Tibial nerve (tissue), 4 donors: Measurements from ENCODE around the gene DUSP12. TPM values are rescaled to one million over a fixed set of nuclear protein-coding genes. Genes with fewer than 3 reads are reported as not detected.
A peak's percentile ranks its signal among the peaks of the same experiment; 100 is the strongest.
"Not testable (repeated sequence)": the region's sequence is repeated elsewhere in the genome, so short reads cannot be mapped to it uniquely, and the experiment has no call there.

ENCODE experiments used
- DNase-seq, 2 donors: peaks; one replicate each; pipeline ENCODE4 v3.0.0-alpha.2; 2019; ENCODE audit warnings: low spot score in 2 of 2
- H3K27ac ChIP-seq, 4 donors: fragments of 200-600 bp; sonication (generic) in 3 of 4; one replicate each; pipeline ENCODE4 v1.5.1; 2017 to 2019; ENCODE audit warnings: mild to moderate bottlenecking in 1 of 4
- H3K27me3 ChIP-seq, 2 donors: fragments of 200-600 bp; sonication (generic) in 1 of 2; one replicate each; pipeline versions ENCODE4 v1.5.1 to v1.6.0; 2017 to 2019
- H3K36me3 ChIP-seq, 3 donors: fragments of 200-600 bp; sonication (generic); one replicate each; pipeline ENCODE4 v1.5.1; 2018 to 2019
- H3K4me1 ChIP-seq, 4 donors: fragments of 200-600 bp; sonication (generic) in 3 of 4; one replicate each; pipeline ENCODE4 v1.5.1; 2017 to 2019
- H3K4me3 ChIP-seq, 4 donors: fragments of 200-600 bp; sonication (generic) in 3 of 4; one replicate each; pipeline ENCODE4 v1.5.1; 2017 to 2019; ENCODE audit warnings: mild to moderate bottlenecking in 1 of 4, moderate library complexity in 1 of 4
- H3K9me3 ChIP-seq, 4 donors: fragments of 200-600 bp; sonication (generic) in 3 of 4; one replicate each; pipeline ENCODE4 v1.5.1; 2017 to 2019
- EP300 ChIP-seq, 2 donors: sonication (generic); formaldehyde crosslinking; IDR thresholded peaks; one replicate each; pipeline ENCODE4 v1.6.1; 2017; ENCODE audit warnings: antibody characterized with exemption in 2 of 2, mild to moderate bottlenecking in 1 of 2
- POLR2A ChIP-seq, 2 donors: fragments of 450-650 bp; IDR thresholded peaks; one replicate each; pipeline ENCODE4 v1.6.1; 2017; ENCODE audit warnings: antibody characterized with exemption in 2 of 2, mild to moderate bottlenecking in 2 of 2, moderate library complexity in 2 of 2
- WGBS, 2 donors: methylation state at CpG; one replicate each; pipeline ENCODE4 v1.1.5; 2018; 5-methylcytosine and 5-hydroxymethylcytosine counted together
- total RNA-seq, 4 donors: library from RNA; depleted of rRNA; stranded (reverse); fragments of >200 nt; gene quantifications; one replicate each; pipeline ENCODE4 v1.1.0, GENCODE V29; 2016
- TF ChIP-seq, protein P1 (sequence below), 5 experiments: fragments of 200-600 bp in 3 of 5; fragments of 450-650 bp in 2 of 5; sonication (generic) in 3 of 5; IDR thresholded peaks; one replicate each; pipeline ENCODE4 v1.5.1; 2016 to 2019; ENCODE audit warnings: antibody characterized with exemption in 5 of 5, mild to moderate bottlenecking in 3 of 5, moderate library complexity in 2 of 5

The DUSP12 gene
- total RNA-seq, 4 donors from 2014 or later, result 33.5 to 40.6 (median 39.3) TPM

DNA sequence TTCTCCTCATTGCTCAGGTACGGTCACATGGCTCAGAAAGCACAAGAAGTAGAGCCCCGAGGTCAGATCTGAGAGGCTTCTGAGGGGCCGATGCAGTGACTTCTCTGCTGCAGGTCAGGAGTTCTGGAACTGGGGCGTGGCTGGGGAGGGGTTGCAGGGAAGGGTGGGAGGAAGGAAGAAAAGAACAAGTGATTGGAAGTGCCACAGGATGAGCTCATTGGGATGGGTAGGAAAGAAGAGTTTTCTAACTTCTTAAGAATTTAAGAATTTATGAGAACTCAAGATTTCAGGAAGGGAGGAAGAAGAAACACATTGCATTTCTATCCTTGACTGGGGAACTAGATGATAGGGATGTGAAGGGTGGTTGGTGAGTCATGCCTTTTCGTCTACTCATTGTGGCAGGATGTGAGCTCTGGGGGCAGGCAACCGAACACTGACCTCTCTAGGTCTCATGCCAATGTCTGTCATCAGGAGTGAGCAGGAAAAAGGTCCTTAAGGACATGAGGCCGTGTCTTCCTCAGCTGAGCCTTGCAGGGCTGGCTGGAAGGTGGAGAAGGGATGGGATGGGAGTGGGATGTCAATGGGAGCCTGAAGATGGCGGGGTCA is 27.7 kb upstream of the DUSP12 start:
- TF ChIP-seq POLR2A (IDR thresholded peaks at IDR 0.05) (no peak), EP300 (IDR thresholded peaks at IDR 0.05) (no peak)
- TF ChIP-seq, protein P1, sequence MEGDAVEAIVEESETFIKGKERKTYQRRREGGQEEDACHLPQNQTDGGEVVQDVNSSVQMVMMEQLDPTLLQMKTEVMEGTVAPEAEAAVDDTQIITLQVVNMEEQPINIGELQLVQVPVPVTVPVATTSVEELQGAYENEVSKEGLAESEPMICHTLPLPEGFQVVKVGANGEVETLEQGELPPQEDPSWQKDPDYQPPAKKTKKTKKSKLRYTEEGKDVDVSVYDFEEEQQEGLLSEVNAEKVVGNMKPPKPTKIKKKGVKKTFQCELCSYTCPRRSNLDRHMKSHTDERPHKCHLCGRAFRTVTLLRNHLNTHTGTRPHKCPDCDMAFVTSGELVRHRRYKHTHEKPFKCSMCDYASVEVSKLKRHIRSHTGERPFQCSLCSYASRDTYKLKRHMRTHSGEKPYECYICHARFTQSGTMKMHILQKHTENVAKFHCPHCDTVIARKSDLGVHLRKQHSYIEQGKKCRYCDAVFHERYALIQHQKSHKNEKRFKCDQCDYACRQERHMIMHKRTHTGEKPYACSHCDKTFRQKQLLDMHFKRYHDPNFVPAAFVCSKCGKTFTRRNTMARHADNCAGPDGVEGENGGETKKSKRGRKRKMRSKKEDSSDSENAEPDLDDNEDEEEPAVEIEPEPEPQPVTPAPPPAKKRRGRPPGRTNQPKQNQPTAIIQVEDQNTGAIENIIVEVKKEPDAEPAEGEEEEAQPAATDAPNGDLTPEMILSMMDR (IDR thresholded peaks at IDR 0.05), result no peak
- Histone ChIP-seq H3K9me3 (no peaks in the 10 kb centered on the region), H3K36me3 (no peaks in the 10 kb centered on the region), H3K27me3 (no peaks in the 10 kb centered on the region), H3K4me3 (no peak overlapping the region), H3K4me1 (peaks cover 0 to 7% (median 3%) of the 10 kb centered on the region in 4 donors), H3K27ac (no peak overlapping the region)
- DNase-seq, result no peak
- WGBS, 2 donors, result 59 to 71% methylated on average over 8 of the region's 8 CpGs

DNA sequence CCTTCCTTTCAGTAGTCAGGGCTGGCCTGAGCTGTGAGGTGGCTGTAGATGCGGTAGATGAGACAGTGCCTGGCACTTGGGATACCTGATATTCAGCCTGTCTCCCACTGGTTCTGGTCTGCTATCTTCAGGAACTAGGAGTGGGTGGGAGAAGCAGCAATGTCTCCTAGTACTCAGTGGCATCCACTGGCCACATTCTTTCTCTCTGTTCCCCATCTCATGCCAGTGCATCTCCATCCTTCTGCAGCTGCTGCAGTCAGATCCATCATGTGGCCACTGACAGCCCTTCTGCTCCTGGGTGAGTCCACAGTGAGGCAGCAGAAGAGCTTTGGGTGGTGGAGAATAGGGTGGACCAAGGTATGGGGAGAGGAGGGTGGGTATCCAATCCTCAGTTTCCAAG is 27.2 kb upstream of the DUSP12 start:
- H3K4me3 ChIP-seq, result no peak overlapping the region
- DNase-seq, result no peak
- no peaks in the 10 kb centered on the region for H3K9me3 ChIP-seq
- peaks cover 0 to 7% (median 3%) of the 10 kb centered on the region in 4 donors for H3K4me1 ChIP-seq
- H3K36me3 ChIP-seq, result no peaks in the 10 kb centered on the region
- TF ChIP-seq, protein P1 (IDR thresholded peaks at IDR 0.05), result no peak
- TF ChIP-seq POLR2A (IDR thresholded peaks at IDR 0.05), result no peak
- no peak for TF ChIP-seq EP300 (IDR thresholded peaks at IDR 0.05)
- no peak overlapping the region for H3K27ac ChIP-seq
- no peaks in the 10 kb centered on the region for H3K27me3 ChIP-seq
- WGBS, 2 donors, result 82 to 95% methylated on average over 1 of the region's 1 CpG

DNA sequence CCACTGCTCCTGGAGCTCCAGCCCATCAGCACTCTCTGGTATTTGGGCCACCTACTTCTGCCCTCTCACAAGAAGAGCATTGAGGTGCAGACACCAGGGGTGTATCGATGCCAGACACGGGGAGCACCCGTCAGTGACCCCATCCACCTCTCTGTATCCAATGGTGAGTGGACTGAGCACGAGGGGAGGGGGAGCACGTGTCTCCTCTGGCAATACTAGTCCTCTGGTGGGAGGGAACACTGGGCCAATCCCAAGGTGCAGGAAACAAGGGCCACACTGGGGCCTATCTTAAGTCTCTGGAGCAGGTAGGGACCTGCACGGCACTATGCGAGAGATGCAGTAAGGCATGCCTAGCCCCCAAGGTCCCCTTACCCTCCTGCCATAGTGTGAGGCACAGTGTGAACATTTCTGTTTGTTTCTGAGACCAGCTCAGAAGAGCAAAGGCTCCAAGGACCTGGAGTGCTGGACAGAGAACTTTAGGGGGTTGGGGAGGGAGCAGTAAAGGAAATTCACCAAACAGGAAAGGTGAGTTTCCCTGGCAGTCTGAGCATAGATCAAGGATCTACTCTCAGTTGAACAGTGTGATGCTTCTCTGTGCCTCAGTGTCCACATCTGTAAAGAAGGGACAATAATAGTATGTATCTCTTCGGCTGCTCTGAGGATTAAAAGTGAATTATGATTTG is 26.0 kb upstream of the DUSP12 start:
- DNase-seq, result no peak
- Histone ChIP-seq H3K4me3 (no peak overlapping the region), H3K27me3 (no peaks in the 10 kb centered on the region), H3K27ac (no peak overlapping the region), H3K36me3 (no peaks in the 10 kb centered on the region), H3K9me3 (no peaks in the 10 kb centered on the region), H3K4me1 (peaks cover 0 to 10% (median 4%) of the 10 kb centered on the region in 4 donors)
- no peak for TF ChIP-seq EP300 (IDR thresholded peaks at IDR 0.05)
- no peak for TF ChIP-seq POLR2A (IDR thresholded peaks at IDR 0.05)
- TF ChIP-seq, protein P1 (IDR thresholded peaks at IDR 0.05), result no peak
- 88 to 91% methylated on average over 6 to 8 of the region's 8 CpGs for WGBS, 2 donors

DNA sequence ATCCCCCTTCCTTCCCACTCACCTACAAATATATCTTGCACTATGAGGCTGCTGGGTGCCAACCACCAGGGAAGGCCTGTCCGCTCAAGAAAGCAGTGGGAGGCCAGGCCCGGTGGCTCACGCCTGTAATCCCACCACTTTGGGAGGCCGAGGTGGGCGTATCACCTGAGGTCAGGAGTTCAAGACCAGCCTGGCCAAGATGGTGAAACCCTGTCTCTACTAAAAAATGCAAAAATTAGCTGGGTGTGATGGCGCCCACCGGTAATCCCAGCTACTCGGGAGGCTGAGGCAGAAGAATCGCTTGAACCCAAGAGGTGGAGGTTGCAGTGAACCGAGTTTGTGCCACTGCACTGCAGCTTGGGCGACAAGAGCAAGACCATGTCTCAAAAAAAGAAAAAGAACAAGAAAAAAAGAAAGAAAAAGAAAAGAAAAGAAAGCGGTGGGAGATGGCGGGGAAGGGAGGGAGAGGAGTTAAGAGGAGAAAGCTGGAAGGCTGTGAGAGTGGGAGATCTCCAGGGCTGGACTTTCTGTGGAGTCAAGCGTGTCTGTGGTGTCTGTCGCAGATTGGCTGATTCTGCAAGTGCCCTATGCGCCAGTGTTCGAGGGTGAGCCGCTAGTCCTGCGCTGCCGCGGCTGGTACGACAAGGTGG is 24.2 kb upstream of the DUSP12 start:
- H3K36me3 ChIP-seq, H3K9me3 ChIP-seq, H3K27me3 ChIP-seq, DNase-seq: not testable (repeated sequence)
- 45 to 52% methylated on average over 21 to 22 of the region's 22 CpGs for WGBS, 2 donors
- peak overlapping the region; percentile 74 to 94 (median 84) for H3K4me3 ChIP-seq
- peak overlapping the region; percentile 73 to 92 (median 83) for H3K27ac ChIP-seq
- H3K4me1 ChIP-seq, result peaks cover 0 to 10% (median 4%) of the 10 kb centered on the region in 4 donors

DNA sequence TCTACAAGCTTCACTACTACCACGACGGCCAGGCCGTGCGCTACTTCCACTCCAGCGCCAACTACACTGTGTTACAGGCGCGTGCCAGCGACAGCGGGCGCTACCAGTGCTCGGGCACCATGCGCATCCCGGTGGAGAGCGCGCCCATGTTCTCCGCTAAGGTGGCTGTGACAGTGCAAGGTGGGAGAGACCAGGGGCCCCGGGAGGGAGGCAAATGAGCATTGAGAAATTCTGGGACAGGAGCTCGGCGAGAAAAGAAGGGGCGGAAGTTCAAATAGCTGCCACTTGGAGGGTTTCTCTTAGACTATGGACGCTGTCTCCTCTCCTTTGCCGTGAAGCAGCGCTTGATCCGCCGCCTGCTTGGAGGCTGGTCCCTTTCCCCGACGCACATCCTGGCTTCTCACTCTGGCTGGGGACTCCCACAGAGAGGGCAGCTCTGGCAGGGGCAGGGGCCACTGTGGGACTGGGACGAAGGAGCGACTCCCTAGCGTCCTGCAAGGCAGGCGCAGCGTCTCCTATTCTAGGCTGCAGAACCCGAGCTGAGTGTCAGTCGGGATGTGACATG is 23.6 kb upstream of the DUSP12 start:
- Histone ChIP-seq H3K36me3 (no peaks in the 10 kb centered on the region), H3K4me1 (peaks cover 0 to 10% (median 4%) of the 10 kb centered on the region in 4 donors), H3K4me3 (peak overlapping the region; percentile 74 to 94 (median 84)), H3K27me3 (no peaks in the 10 kb centered on the region), H3K9me3 (no peaks in the 10 kb centered on the region), H3K27ac (peak overlapping the region; percentile 73 to 92 (median 83))
- DNase-seq, result peak; percentile 16 to 25
- WGBS, 2 donors, result 0 to 1% methylated on average over 31 to 34 of the region's 34 CpGs
- TF ChIP-seq EP300 (IDR thresholded peaks at IDR 0.05), result no peak
- TF ChIP-seq, protein P1 (IDR thresholded peaks at IDR 0.05), result peak in 2 of 5 experiments; percentile 40
